GM18868 (cell line): ENCODE measurements around the gene CDIP1.
"Not testable (repeated sequence)": the region's sequence is repeated elsewhere in the genome, so short reads cannot be mapped to it uniquely, and the experiment has no call there.

ENCODE experiments used
- ATAC-seq: cut with Tn5 transposase; IDR thresholded peaks from one replicate; pipeline ENCODE4 v1.9.1; 2021; ENCODE audit warnings: mild to moderate bottlenecking, moderate library complexity; ENCODE audit not compliant: unreplicated experiment

Gene CDIP1

DNA sequence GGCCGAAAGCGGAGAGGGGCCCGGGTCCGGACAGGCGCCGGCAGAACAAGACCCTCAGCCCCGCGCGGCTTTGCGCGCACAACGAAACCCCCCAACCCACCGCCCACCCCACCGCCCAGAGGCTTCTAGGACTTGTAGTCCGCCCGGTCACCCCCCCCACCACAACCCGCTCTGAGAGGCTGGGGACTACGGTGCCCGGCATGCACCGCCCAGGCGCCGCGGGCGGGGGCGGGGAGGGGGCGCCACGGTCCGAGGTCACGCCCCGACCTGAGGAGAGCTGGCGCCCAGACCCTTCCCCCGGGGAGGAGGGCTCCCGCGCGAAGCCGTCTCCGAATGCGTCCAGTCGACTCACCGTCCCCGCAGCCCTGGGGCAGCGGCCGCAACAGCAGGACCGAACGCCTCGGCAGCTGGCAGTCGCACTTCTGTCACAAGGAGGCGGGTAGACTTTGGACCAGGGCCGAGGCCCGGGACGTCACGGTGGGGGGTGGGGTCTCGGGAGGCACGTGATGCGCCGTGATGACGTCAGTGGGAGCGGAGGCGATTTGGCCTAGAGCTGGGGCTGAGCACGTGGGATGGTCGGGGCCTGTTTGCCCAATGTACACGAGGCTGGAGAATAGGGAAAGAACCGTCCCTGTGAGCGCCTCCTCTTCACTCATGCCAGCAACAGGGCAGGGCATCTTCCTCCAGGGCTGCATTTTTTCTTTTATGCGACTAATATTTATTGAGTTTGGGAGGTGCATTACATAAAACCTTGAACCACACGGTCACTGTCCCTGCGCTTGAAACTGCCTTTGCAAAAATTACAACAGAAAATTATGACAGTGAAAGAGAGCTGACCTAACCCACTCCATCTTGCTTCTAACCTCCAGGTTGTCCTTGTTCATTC lies at the start of gene CDIP1:
TSS of gene CDIP1 (minus strand) at position 424 of the 886 bp plus-strand sequence. CDS start 24,643 bp downstream, outside the sequence.
- peak; percentile 84 for ATAC-seq

DNA sequence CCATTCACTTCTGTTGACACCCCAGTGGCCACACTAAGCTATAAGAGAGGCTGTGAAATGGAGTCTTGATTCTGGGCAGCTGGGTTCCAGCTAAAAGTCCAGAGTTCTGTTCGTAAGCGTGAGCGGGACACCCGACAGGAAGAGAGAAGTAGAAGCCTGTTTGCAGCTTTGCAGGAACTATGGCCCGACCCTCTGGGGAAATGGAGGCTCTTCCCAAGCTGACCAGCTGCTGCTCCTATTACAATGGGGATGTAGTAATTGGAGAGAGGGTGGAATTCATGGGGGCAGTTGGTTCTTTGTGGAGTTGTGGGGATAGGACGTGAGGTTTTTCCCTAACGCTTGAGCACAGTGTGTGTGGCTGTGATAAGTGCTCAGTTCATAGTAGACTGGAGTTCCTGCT lies 47.7 kb upstream of the CDIP1 start:
- ATAC-seq, result no peak

DNA sequence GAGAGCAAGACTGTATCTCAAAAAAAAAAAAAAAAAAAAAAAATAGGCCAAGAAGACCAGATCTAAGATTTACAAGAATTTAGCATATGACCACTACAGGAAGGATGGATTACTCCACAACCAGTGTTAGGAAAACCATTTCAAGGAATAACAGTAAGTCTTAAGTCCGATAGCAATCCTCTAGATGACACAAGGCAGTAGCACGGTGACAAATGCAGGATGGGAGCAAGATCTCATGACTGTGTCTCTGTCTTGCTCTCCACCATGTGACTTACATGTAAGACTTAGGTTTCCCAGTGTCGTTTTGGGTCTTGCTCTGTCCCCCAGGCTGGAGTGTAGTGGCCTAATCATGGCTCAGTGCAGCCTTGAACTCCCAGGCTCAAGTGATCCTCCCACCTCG lies 45.3 kb upstream of the CDIP1 start:
- no peak for ATAC-seq

- ATAC-seq, result no peak
Observed at GRCh38 chr16:4580250-4580649, 41.7 kb upstream of the CDIP1 start.

DNA sequence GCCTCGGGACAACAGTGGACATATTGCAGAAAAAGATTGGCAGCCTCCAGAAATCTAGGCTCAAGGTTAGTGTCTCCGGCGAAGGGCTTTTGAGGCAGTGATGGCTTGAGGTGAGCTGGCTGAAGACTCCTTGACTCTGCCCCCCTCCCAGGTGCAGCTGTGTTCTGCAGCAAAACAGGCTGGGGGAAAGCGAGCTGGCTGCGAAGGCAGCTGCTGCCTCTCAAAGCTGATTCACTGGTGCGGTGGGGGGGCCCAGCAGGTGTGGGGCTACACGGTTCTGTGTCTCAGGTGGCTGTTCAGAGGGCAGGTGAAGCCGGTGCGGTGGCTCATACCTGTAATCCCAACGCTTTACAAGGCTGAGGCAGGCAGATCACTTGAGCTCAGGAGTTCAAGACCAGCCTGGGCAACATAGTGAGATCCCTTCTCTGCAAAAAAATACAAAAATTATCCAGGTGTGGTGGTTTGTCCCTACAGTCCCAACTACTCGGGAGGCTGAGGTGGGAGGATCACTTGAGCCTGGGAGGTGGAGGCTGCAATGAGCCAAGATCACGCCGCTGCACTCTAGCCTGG lies 40.5 kb upstream of the CDIP1 start:
- no peak for ATAC-seq

DNA sequence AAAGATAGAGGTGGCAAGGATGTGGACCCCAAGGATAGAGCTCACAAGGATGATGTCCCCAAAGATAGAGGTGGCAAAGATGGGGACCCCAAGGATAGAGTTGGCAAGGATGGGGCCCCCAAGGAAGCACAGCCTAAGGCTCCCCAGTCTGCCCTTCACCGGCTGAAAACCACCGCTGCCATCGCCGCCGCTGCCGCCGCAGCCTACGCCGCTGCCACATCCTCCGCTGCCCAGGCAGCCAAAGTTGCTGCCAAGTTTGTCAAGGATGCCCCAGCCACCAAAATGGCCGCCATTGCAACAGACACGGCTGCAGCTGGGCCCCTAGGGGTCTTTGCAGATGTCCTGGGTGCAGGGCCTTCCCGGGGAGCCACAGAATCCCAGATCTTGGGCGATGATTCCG lies 37.4 kb upstream of the CDIP1 start:
- ATAC-seq, result no peak

DNA sequence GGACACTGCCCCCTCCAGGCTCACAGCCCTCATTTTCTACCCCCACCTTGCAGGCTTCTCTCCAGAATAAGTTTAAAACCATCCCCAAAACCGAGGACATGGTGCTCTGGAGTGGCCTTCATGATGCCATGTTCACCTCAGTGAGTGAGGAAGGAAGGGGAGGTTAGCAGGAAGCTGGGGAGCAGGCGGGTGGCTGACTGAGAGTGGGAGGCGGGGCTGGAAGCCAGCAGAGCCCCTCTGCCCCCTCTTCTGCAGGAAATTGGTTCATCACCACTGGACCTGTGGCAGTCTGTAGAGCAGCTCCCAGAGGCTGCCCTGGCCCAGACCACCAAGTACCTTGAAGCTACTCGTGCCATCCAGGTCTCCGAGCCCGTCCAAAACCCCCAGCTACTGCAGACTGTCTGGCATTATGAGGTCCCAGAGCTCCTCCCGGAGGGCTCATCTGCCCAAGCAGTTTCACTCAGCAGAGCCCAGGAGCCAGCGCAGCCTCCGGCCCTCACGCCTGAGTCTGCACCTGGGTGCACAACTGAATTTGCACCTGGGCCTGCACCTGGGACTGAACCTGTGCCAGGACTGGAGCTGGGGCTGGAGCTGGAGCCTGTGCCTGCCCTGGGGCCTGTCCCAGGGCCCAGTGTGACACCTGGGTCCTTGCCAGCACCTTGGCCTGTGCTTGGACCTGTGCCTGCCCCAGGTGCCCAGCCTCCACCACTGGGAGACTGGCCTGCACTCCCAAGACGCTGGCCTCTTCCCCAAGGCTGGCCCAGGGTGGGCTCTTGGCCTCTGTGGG lies 36.5 kb upstream of the CDIP1 start:
- ATAC-seq, result no peak

GRCh38 chr16:4573926-4574325 lies 35.4 kb upstream of the CDIP1 start:
- ATAC-seq, result not testable (repeated sequence)

- ATAC-seq, result no peak
Observed at GRCh38 chr16:4572715-4573114, 34.1 kb upstream of the CDIP1 start.

DNA sequence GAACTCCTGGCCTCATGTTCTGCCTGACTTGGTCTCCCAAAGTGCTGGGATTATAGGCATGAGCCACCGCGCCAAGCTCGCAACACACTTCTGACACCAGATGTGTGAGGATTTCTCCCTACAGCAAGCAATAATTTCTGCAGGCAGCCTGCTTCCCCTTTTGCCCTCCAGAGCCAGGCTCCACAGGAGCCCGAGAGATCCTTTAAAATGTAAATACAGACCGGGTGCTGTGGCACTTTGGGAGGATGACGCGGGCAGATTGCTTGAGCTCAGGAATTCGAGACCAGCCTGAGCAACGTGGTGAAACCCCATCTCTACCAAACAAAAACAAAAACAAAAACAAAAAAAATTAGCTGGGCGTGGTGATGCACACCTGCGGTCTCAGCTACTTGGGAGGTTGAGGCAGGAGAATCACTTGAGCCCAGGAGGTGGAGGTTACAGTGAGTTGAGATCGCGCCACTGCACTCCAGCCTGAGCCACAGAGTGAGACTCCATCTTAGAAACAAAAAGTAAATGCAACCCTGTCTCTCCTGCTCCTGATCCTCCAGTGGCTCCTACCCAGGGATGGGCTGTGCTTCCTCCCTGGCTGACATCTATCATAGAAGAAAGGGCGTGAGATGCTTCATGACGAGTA lies 32.2 kb upstream of the CDIP1 start:
- no peak for ATAC-seq

DNA sequence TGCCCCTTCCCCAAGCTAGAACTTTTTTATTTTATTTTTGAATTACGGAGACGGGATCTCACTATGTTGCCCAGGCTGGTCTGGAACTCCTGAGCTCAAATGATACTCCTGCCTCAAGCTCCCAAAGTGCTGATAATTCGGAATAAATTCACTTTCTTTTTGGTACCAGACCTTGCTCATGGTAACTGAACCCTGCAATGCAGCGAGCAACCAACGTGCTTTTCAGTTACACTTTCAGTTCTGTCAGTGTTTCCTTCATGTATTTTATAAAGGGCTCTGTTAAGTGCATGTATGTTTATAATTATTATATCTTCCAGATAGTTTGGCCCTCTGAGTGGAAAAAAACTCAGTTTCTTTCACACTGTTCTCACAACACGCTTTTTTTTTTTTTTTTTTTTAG lies 31.5 kb upstream of the CDIP1 start:
- ATAC-seq, result no peak

GRCh38 chr16:4566144-4566543 lies 27.6 kb upstream of the CDIP1 start:
- ATAC-seq, result no peak

DNA sequence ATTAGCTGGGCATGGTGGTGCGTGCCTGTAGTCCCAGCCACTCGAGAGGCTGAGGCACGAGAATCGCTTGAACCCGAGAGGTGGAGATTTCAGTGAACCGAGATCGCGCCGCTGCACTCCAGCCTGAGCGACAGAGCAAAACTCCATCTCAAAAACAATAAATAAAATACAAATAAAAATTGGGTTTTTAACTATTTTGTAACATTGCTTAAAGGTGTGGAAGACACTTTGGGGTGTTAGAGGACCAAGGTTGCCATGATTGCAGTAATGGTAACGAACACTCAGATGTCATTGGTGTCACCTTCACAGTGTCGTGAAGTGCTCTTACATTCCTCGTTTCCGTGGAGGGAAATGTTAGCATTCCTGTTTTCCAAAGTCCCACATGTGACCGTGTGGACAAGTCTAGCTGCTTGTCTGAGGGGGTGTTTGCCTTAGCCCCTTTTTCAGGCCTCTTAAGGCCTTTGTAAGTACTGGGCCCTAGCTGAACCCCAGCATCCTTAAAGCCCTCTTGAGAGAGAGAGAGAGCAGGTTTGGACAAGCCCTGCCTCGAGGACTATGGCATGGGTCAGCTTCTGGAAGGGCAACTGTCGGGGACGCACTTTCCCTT lies 26.2 kb upstream of the CDIP1 start:
- no peak for ATAC-seq

DNA sequence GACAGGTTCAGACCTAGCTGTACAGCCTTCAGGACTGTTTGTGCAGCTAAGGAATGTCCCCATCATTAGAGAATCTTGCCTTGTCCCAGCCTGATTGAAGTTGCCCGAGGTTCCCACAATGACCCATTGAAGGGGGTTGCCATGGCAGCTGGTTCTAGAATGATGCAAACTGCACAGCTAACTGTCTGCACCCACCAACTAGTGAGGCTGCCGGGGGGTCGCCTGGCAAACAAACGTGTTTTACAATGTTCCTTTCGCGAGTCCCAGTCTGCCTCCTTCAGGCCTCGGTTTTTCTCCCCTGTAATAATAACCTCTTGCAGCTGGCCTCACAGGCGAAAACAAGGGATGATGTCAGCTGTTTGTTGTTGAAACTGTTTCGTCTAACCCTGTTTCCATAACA lies 23.0 kb upstream of the CDIP1 start:
- ATAC-seq, result no peak

- ATAC-seq, result no peak
Observed at GRCh38 chr16:4557973-4558372, 19.4 kb upstream of the CDIP1 start.

DNA sequence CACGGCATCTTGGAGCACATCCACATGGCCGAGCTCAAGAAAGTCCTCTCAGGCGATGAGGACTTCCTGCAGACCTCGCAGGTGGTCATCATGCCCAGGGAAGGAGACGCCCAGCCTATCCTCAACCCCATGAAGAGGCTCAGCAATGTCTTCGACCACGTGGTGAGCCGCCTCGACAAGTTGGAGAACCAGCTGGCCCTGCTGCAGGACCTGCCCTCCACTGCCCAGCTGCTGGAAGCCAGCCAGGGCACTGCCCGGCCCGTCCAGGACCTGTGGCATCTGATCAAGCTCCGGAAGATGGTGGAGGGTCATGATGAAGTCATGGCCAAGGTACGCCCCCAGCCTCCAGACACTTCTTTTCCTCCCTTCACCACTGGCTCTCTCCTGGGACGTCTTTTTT lies 18.0 kb upstream of the CDIP1 start:
- no peak for ATAC-seq

DNA sequence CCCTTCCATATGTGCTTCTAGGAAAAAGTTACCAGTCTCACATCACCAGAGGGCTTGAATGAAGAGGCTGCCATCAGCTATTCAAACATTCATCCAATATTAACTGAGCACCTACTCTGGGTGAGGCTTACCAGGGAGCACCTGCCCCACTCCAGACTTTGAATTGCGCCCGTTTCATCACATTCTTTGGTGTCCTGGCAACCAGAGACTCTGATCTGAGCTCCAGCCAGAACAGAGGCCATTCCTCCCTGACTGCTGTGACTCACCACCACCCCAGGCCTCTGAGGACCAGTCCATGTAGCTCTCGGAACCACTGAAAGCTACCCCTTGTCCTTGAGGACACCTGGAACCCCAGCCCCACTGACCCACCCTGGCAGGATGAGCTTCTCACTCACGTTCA lies 17.5 kb upstream of the CDIP1 start, which contains the start of gene C16orf96:
TSS of gene C16orf96 (plus strand) at position 229 of the 400 bp plus-strand sequence. CDS start at position 379, 150 bp downstream.
- no peak for ATAC-seq

GRCh38 chr16:4552541-4552940 lies 14.0 kb upstream of the CDIP1 start:
- ATAC-seq, result no peak

GRCh38 chr16:4550591-4550990 lies 12.0 kb upstream of the CDIP1 start:
- ATAC-seq, result no peak

- no peak for ATAC-seq
Observed at GRCh38 chr16:4548124-4548523, 9.6 kb upstream of the CDIP1 start.

DNA sequence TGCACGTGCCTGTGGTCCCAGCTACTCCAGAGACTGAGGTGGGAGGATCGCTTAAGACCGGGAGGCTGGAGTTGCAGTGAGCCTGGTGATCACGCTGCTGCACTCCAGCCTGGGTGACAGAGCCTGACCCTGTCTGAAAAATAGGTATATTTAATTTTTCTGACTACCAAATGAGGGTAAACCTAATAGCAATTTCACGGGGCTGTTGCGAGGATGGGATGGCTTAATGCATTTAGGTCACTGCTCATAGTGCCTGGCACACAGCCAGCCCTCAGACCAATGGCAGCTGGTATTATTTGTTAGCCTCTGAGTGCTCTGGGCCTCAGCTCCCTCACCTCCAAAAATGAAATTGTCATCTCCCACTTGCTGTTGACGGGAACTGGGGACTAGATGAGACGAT lies 5.9 kb upstream of the CDIP1 start:
- ATAC-seq, result no peak
